Right lobe of liver (tissue), 4 donors: ENCODE results near the gene CD7.

Source experiments
- POLR2A ChIP-seq: fragments of 450-650 bp; IDR thresholded peaks from one replicate; pipeline ENCODE4 v1.6.1; 2017; ENCODE audit warnings: antibody characterized with exemption, mild to moderate bottlenecking
- TF ChIP-seq, protein P1 (sequence below), 4 donors: fragments of 200-600 bp in 3 of 4; fragments of 450-650 bp in 1 of 4; IDR thresholded peaks; one replicate each; pipeline versions ENCODE4 v1.5.1 to v1.8.0; 2016 to 2022; ENCODE audit warnings: antibody characterized with exemption in 4 of 4, mild to moderate bottlenecking in 2 of 4
- donor health status: DM: no; HTN: no; CAD: no.
- donor health status: DM: no; HTN: no; CAD: no.
- donor health status: DM: no; HTN: yes; CAD: no.

DNA sequence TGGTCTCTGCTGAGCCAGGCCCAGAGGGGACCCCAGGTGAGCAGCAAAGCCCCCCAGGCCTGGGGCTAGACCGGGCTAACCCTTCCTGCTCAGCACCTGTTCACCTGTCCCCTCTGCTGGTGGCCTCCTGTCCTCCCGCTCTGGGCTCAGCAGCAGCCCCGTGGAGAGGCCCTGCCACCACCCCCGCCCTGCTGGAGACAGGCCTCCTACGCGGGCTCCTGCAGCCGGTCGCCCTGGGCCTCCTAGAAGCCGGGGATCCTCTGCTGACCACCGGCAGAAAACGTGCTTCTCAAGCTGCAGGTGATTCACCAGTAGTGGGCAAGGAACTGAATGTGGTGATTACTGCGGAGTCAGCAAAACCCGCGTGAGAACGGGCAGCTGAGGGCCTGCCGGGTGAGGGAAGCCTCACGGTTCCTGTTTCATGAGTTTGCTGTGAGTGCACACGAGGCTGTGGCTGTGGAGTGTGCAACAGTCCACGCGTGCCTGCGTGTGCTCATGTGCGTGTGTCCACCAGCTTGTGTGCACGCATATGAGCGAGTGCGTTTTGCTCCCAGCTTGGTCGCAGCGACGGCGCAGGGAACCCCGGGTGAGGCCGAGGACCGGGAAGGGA, 15.4 kb upstream of the CD7 start:
- TF ChIP-seq, protein P1, sequence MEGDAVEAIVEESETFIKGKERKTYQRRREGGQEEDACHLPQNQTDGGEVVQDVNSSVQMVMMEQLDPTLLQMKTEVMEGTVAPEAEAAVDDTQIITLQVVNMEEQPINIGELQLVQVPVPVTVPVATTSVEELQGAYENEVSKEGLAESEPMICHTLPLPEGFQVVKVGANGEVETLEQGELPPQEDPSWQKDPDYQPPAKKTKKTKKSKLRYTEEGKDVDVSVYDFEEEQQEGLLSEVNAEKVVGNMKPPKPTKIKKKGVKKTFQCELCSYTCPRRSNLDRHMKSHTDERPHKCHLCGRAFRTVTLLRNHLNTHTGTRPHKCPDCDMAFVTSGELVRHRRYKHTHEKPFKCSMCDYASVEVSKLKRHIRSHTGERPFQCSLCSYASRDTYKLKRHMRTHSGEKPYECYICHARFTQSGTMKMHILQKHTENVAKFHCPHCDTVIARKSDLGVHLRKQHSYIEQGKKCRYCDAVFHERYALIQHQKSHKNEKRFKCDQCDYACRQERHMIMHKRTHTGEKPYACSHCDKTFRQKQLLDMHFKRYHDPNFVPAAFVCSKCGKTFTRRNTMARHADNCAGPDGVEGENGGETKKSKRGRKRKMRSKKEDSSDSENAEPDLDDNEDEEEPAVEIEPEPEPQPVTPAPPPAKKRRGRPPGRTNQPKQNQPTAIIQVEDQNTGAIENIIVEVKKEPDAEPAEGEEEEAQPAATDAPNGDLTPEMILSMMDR (IDR thresholded peaks at IDR 0.05) = no peak
- no peak for TF ChIP-seq POLR2A
